ENCODE results near the gene STAT6.

STAT6 gene

GRCh38 chr12:57093415-57094207 lies 17.6 kb downstream of the STAT6 start:
- Histone ChIP-seq H3K4me3 (ENCODE audit: low read depth, low read length) (no peak overlapping the region), H3K9ac (no peak overlapping the region)

GRCh38 chr12:57092876-57093414 lies 18.2 kb downstream of the STAT6 start:
- Histone ChIP-seq H3K9me3 (ENCODE audit: control insufficient read depth, low read length) (no peaks in the 10 kb centered on the region), H3K4me1 (peaks cover 26% of the 10 kb centered on the region), H3K27ac (peak overlapping the region; percentile 17), H3K36me3 (ENCODE audit: control insufficient read depth, insufficient read depth, low read length) (no peaks in the 10 kb centered on the region), H3K79me2 (peaks cover 16% of the 10 kb centered on the region), H3K9ac (no peak overlapping the region), H2AFZ (no peak overlapping the region), H3K4me3 (ENCODE audit: low read depth, low read length) (no peak overlapping the region), H3K4me2 (ENCODE audit: low read length) (no peak overlapping the region), H3K27me3 (ENCODE audit: control insufficient read depth, insufficient read depth, low read length) (no peaks in the 10 kb centered on the region)
- TF ChIP-seq CTCF (IDR thresholded peaks at IDR 0.05) = no peak

More at GRCh38 chr12:57093415-57094207, 17.6 kb downstream of the STAT6 start:
- Histone ChIP-seq H3K36me3 (ENCODE audit: control insufficient read depth, insufficient read depth, low read length) (no peaks in the 10 kb centered on the region), H2AFZ (no peak overlapping the region), H3K27me3 (ENCODE audit: control insufficient read depth, insufficient read depth, low read length) (no peaks in the 10 kb centered on the region), H3K4me2 (ENCODE audit: low read length) (no peak overlapping the region), H3K9me3 (ENCODE audit: control insufficient read depth, low read length) (no peaks in the 10 kb centered on the region), H3K4me1 (peaks cover 22% of the 10 kb centered on the region), H3K27ac (peak overlapping the region; percentile 32), H3K79me2 (peaks cover 16% of the 10 kb centered on the region)
- peak; percentile 59 for TF ChIP-seq CTCF (IDR thresholded peaks at IDR 0.05)

GRCh38 chr12:57092529-57092862 lies 18.7 kb downstream of the STAT6 start:
- Histone ChIP-seq H3K36me3 (ENCODE audit: control insufficient read depth, insufficient read depth, low read length) (no peaks in the 10 kb centered on the region), H3K27ac (no peak overlapping the region), H3K79me2 (peaks cover 16% of the 10 kb centered on the region), H3K9me3 (ENCODE audit: control insufficient read depth, low read length) (no peaks in the 10 kb centered on the region), H3K4me2 (ENCODE audit: low read length) (no peak overlapping the region), H3K27me3 (ENCODE audit: control insufficient read depth, insufficient read depth, low read length) (no peaks in the 10 kb centered on the region), H3K4me3 (ENCODE audit: low read depth, low read length) (no peak overlapping the region), H3K9ac (no peak overlapping the region), H2AFZ (no peak overlapping the region), H3K4me1 (peaks cover 28% of the 10 kb centered on the region)
- TF ChIP-seq CTCF (IDR thresholded peaks at IDR 0.05) = no peak

- Histone ChIP-seq H3K4me3 (ENCODE audit: low read depth, low read length) (no peak overlapping the region), H3K36me3 (ENCODE audit: control insufficient read depth, insufficient read depth, low read length) (no peaks in the 10 kb centered on the region), H3K4me1 (peaks cover 28% of the 10 kb centered on the region), H3K9me3 (ENCODE audit: control insufficient read depth, low read length) (no peaks in the 10 kb centered on the region), H2AFZ (no peak overlapping the region), H3K4me2 (ENCODE audit: low read length) (no peak overlapping the region), H3K79me2 (peaks cover 16% of the 10 kb centered on the region), H3K27ac (no peak overlapping the region), H3K27me3 (ENCODE audit: control insufficient read depth, insufficient read depth, low read length) (no peaks in the 10 kb centered on the region), H3K9ac (no peak overlapping the region)
- no peak for TF ChIP-seq CTCF (IDR thresholded peaks at IDR 0.05)
Observed at GRCh38 chr12:57091638-57092528, 19.3 kb downstream of the STAT6 start.
